HG03457 (cell line): ENCODE results near the gene RTL10.

ENCODE experiments used
- ATAC-seq: cut with Tn5 transposase; IDR thresholded peaks from one replicate; pipeline ENCODE4 v1.9.1; 2021; ENCODE audit warnings: moderate number of reproducible peaks; ENCODE audit not compliant: unreplicated experiment

Gene RTL10

GRCh38 chr22:19811811-19812771 is 42.6 kb downstream of the RTL10 start:
- no peak for ATAC-seq

DNA sequence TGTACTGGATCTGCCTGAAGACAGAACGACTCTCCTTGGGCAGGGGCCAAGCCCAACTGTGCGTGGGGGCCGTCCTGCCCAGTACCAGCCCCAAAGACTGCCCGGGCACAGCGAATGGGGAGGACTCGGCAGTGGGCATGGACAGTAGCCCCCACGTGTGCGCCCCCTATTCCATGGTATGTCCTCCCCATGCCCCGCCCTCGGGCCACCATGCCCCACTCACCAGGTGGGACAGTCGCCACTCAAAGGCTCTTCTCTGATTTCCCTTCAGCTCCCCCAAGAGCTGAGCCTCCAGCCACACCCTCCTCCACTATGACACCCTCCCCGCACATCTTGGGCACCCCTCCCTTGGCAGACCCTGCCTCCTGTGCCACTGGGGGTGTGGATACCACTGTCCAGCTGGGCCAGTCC is 43.5 kb downstream of the RTL10 start:
- no peak for ATAC-seq

DNA sequence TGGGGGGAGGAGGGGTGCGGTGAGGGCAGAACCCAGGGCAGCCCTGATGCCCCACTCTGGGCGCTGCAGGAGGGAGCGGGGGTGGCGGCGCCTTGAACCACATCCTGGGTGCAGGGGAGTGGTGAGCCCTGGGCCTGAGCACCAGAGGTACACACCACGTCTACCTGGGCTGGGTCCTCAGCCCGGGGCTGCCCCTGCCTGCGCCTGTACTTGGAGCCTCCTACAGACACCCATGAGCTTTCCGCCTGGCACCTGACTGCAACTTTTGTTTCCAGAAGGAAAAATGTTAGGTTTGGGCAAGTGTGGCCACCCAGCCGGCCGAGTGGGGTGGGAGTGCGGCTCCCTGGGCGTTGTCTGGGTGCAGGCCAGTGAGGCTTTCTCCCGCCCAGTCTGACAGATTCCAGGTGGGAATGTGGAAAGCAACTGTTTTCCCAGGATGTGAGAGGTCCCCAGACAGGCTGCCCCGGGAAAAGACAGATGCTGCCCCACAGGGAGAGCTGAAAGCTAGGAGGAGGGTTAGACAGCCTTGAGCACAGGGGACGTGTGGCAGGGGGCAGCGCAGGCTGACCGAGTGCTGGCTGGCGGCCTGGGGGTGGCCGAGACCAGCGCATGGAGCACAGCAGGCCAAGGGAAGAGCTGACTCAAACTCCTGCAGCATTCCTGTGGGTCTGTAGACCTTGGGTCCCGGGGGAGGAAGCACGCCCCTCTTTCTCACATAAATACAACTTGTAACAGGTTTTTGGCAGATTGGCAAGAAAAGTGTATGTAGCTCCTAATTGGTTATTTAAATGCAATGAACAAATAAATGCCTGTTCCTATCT is 44.1 kb downstream of the RTL10 start:
- no peak for ATAC-seq

DNA sequence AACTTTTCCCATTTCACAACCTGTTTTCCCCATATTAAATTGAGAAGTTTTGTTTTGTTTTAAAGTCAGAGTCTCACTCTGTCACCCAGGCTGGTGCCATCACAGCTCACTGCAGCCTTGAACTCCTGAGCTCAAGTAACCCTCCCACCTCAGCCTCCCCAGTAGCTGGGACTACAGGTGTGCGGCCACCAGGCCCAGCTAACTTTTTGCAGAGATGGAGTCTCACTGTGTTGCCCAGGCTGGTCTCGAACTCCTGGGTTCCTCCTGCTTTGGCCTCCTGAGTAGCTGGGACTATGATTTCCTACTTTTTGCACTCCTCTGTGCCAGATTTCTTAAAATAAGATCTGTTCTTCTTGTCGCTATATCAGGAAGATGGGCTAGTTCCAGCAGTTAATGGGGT is 44.9 kb downstream of the RTL10 start:
- no peak for ATAC-seq

DNA sequence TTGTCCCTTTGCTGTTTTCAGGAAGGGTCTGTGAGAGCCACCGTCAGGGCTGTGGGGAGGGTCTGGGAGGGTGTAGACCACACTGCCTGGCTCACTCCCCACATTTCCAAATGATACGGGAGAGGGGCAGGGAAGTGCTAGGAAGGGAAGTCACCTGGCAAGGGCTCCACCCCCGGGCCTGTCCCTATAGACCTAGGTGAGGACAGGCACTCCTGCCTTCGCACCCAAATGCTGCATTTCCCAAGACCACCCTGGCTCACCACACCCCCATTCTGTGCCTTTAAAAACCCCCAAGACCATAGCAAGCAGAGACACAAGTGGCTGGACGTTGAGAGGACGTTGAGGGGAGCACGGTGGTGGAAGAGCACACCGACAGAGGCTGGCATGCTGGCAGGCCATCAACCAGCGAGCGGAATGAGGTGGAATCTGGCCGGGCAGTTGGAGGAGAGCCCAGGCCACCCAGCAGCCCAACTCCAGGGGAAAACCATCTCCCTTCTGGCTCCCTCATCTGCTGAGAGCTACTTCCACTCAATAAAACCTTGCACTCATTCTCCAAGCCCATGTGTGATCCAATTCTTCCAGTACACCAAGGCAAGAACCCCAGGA is 45.7 kb downstream of the RTL10 start:
- no peak for ATAC-seq

- no peak for ATAC-seq
Measured at GRCh38 chr22:19807914-19808872, 46.5 kb downstream of the RTL10 start.

DNA sequence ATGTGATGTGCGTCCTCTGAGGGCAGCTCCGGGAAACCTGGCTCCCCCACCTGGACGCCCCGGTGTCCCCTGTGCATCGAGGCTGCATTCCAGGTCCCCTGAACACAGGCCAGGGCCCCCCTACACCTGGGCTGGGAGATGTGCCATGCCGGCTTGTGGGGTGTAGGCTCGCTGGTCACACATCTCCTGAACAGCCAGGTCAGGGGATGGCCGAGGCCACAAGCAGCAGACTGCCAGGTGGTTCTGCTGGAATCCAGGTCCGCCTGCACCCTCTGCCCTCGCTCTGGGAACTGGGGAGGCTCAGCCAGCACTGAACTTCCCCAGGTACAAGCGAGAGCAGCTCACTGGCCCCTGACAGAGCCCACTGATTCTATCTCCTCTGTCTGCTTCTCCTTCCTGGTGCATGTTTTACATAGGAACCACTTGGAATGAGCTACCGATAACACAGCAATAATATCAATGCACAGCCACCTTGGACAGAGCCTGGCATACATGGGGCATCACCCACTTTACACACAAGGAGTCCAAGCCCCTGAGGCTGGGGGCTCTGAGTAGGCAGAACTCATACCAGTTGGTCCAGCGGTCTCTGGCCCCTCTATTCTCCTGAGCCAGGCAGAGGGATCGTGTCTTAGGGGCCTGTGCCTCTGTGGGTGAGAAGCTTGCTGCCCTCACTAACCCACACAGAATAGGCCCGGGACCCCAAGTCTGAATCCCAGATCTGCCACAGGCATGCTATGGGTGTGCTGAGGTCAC is 47.3 kb downstream of the RTL10 start:
- no peak for ATAC-seq

GRCh38 chr22:19806213-19807160 is 48.2 kb downstream of the RTL10 start:
- ATAC-seq: no peak

- ATAC-seq: no peak
Measured at GRCh38 chr22:19805821-19806212, 48.9 kb downstream of the RTL10 start.
